Type B pancreatic cell (in vitro differentiated cells): ENCODE results near the gene ERO1A. TPM values are rescaled to one million over a fixed set of nuclear protein-coding genes. Genes with fewer than 3 reads are reported as not detected.
A peak's percentile ranks its signal among the peaks of the same experiment; 100 is the strongest.

Source experiments
- DNase-seq: peaks from one replicate; pipeline ENCODE4 v3.0.0; 2021; ENCODE audit warnings: mixed read lengths; ENCODE audit not compliant: unreplicated experiment; ENCODE audit errors: extremely low spot score
- H3K27ac Mint-ChIP-seq: 2 replicates; pipeline ENCODE4 v1.8.0; 2021; ENCODE audit warnings: mild to moderate bottlenecking, mixed read lengths
- H3K27me3 Mint-ChIP-seq: 2 replicates; pipeline ENCODE4 v1.8.0; 2021; ENCODE audit warnings: mixed read lengths
- H3K36me3 Mint-ChIP-seq: 2 replicates; pipeline ENCODE4 v1.8.0; 2021; ENCODE audit warnings: mixed read lengths
- H3K4me1 Mint-ChIP-seq: one replicate; pipeline ENCODE4 v1.8.0; 2021; ENCODE audit warnings: mixed read lengths; ENCODE audit not compliant: unreplicated experiment
- H3K4me3 Mint-ChIP-seq: 2 replicates; pipeline ENCODE4 v1.8.0; 2021; ENCODE audit warnings: mild to moderate bottlenecking, mixed read lengths
- H3K9me3 Mint-ChIP-seq: 2 replicates; pipeline ENCODE4 v1.8.0; 2021; ENCODE audit warnings: mixed read lengths
- CTCF ChIP-seq: fragments of 200-600 bp; sonication (generic); conservative IDR thresholded peaks from 2 replicates; pipeline ENCODE4 v1.5.0; 2021; ENCODE audit warnings: antibody characterized with exemption, mild to moderate bottlenecking
- total RNA-seq: library from RNA; stranded (reverse); gene quantifications from 2 replicates; pipeline ENCODE4 v1.2.1, GENCODE V29; 2021; ENCODE audit warnings: low replicate concordance

Gene ERO1A
- total RNA-seq, 1 donor from 2014 or later = 49.2 TPM

- Mint-ChIP-seq H3K36me3 (peaks cover under 1% of the 10 kb centered on the region), H3K27ac (no peak overlapping the region), H3K4me3 (no peak overlapping the region), H3K27me3 (no peaks in the 10 kb centered on the region), H3K9me3 (no peaks in the 10 kb centered on the region), H3K4me1 (peaks cover 4% of the 10 kb centered on the region)
- DNase-seq = no peak
- no peak for TF ChIP-seq CTCF
Measured at GRCh38 chr14:52683985-52684520, 11.3 kb downstream of the ERO1A start.

DNA sequence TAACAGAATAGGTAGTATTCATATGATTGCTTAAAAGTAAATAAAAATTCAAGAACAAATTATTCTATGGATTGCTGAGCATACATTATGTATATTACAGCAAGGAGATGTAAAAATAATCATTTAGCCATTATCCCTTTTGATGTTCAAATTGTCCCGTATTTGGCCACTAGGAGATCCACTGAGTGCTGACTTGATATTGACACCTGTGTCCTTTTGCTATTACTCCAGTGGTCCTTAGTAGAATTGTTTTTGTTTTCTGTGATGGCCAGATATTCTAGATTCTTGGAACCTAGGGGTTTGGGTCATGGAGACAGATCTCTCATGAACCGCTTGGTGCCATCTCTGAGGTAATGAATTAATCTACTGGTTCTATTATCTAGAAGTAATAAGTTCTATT lies 16.8 kb downstream of the ERO1A start:
- H3K36me3 Mint-ChIP-seq = peaks cover 16% of the 10 kb centered on the region
- H3K4me1 Mint-ChIP-seq = no peaks in the 10 kb centered on the region
- no peaks in the 10 kb centered on the region for H3K9me3 Mint-ChIP-seq
- no peak overlapping the region for H3K4me3 Mint-ChIP-seq
- TF ChIP-seq CTCF = peak; percentile 71
- no peak overlapping the region for H3K27ac Mint-ChIP-seq
- DNase-seq = no peak
- no peaks in the 10 kb centered on the region for H3K27me3 Mint-ChIP-seq

DNA sequence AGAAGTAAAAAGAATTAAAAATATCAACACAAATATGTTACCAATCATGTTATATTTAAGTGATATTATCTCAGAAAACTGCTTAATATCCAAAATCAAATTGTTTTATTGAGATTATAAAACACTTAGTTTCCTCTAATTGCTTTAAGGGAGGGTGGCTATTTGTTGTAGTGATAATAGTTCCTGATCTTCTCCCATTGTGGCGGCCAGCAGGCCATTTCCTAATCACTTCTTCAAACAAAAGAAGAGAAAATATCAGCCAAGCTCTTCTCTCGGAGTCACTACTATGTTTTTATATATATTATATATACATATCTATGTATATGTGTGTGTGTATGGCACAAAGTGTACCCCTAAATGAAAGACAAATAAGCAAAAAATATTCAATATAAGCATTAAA lies 31.5 kb downstream of the ERO1A start:
- Mint-ChIP-seq H3K9me3 (no peaks in the 10 kb centered on the region), H3K4me1 (no peaks in the 10 kb centered on the region), H3K36me3 (peaks cover 7% of the 10 kb centered on the region), H3K4me3 (no peak overlapping the region), H3K27me3 (no peaks in the 10 kb centered on the region), H3K27ac (no peak overlapping the region)
- DNase-seq = no peak
- no peak for TF ChIP-seq CTCF

DNA sequence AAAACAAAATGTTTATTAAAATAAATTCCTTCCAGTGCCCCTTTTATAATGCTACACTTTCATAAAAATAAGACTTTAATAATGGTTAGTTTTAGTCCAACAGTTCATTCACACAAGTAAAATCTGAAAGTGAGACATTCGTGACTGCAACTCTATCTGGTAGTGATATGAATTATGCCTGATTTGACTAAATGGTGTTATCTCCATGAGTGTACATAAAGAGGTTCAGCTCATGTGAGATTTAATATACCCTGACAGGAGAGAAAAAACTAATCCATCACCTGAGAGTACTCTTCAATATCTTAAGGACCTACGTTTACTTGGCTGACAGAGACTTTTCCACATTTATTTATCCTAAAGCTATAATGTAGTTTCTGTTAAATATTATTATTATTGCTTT lies 34.0 kb downstream of the ERO1A start:
- DNase-seq = no peak
- no peak overlapping the region for H3K27ac Mint-ChIP-seq
- no peak for TF ChIP-seq CTCF
- no peaks in the 10 kb centered on the region for H3K9me3 Mint-ChIP-seq
- peaks cover 14% of the 10 kb centered on the region for H3K36me3 Mint-ChIP-seq
- no peaks in the 10 kb centered on the region for H3K27me3 Mint-ChIP-seq
- no peak overlapping the region for H3K4me3 Mint-ChIP-seq
- H3K4me1 Mint-ChIP-seq = no peaks in the 10 kb centered on the region

GRCh38 chr14:52660832-52661231 lies 34.5 kb downstream of the ERO1A start:
- no peaks in the 10 kb centered on the region for H3K4me1 Mint-ChIP-seq
- no peak for TF ChIP-seq CTCF
- no peaks in the 10 kb centered on the region for H3K27me3 Mint-ChIP-seq
- DNase-seq = no peak
- H3K36me3 Mint-ChIP-seq = peaks cover 14% of the 10 kb centered on the region
- no peaks in the 10 kb centered on the region for H3K9me3 Mint-ChIP-seq
- H3K4me3 Mint-ChIP-seq = no peak overlapping the region
- no peak overlapping the region for H3K27ac Mint-ChIP-seq

DNA sequence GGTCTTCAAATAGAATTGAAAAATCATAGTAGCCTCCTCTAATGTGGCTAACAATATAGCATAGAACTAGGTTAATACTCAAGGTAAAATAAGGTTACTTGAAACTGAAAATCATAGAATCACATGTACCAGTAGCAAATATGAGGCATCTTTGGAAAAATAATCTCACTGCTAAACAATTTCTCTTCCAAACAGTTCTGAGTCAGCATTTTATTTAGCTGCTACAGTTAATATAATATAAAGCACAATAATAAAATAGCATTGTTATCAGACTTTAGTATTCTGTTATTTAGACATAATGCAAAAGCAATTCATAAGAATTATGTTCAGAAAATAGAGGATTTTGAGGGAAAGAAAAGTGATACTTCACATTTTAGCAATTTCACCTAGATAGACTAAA lies 35.0 kb downstream of the ERO1A start:
- H3K9me3 Mint-ChIP-seq = no peaks in the 10 kb centered on the region

More for the DNA sequence above, 35.0 kb downstream of the ERO1A start:
- Mint-ChIP-seq H3K36me3 (peaks cover 10% of the 10 kb centered on the region), H3K27ac (no peak overlapping the region), H3K4me1 (no peaks in the 10 kb centered on the region), H3K27me3 (no peaks in the 10 kb centered on the region), H3K4me3 (no peak overlapping the region)
- no peak for TF ChIP-seq CTCF
- DNase-seq = no peak
